Mammary epithelial cell (primary cell): ENCODE results near the gene NHS.

Experiments
- CTCF ChIP-seq, 2 donors: IDR thresholded peaks in 1 of 2; conservative IDR thresholded peaks in 1 of 2; 2 replicates each; pipeline ENCODE4 v1.5.1; 2011 to 2012; ENCODE audit warnings: inconsistent platforms in 2 of 2, low read length in 2 of 2, mild to moderate bottlenecking in 2 of 2, control low read depth in 1 of 2, low read depth in 1 of 2; ENCODE audit not compliant: insufficient read depth in 1 of 2; ENCODE audit errors: extremely low read depth in 1 of 2
- EZH2 ChIP-seq: IDR thresholded peaks from 2 replicates; pipeline ENCODE4 v1.6.1; 2012; ENCODE audit warnings: low read length, inconsistent platforms, borderline replicate concordance

GRCh38 chrX:17643528-17643927 lies 268.5 kb downstream of the NHS start:
- TF ChIP-seq CTCF (conservative IDR thresholded peaks at IDR 0.05 in 1 of 2, IDR thresholded peaks at IDR 0.05 in 1 of 2; ENCODE audit: extremely low read depth in 1 of 2, insufficient read depth in 1 of 2, low read depth in 1 of 2, low read length in 2 of 2) (no peak), EZH2 (no peak)
